ENCODE data around the gene FSD1. TPM values are rescaled to one million over a fixed set of nuclear protein-coding genes. Genes with fewer than 3 reads are reported as not detected.

Gene FSD1
- polyA plus RNA-seq, 1 experiment = 6.8 TPM

GRCh38 chr19:4369888-4370260 is 65.5 kb downstream of the FSD1 start:
- POLR2A ChIA-PET = no interaction called here

GRCh38 chr19:4370418-4371041 is 66.1 kb downstream of the FSD1 start:
- ChIA-PET CTCF (interaction anchor here (1.0 to 1.1 kb wide), 2 partner anchors 15 to 17 kb away, joined by 3 to 4 read pairs; no protein-coding TSS in a partner anchor), POLR2A (interaction anchor here (1.3 kb wide), 1 partner anchor 10 kb away, joined by 3 read pairs; no protein-coding TSS in a partner anchor)
- Histone ChIP-seq H3K27ac (ENCODE audit: low read depth, low read length) (no peak overlapping the region), H3K27me3 (ENCODE audit: control insufficient read depth, insufficient read depth, low read length) (no peaks in the 10 kb centered on the region), H3K9me3 (ENCODE audit: control insufficient read depth, insufficient read depth, low read length) (no peaks in the 10 kb centered on the region; the same call in 1 of the 2 replicates), H3K4me3 (ENCODE audit: low read depth, low read length) (no peak overlapping the region)
- TF ChIP-seq CTCF (IDR thresholded peaks at IDR 0.05; ENCODE audit: low read depth, low read length) = no peak
- DNase-seq (ENCODE audit: low read depth, low spot score) = no peak

More at GRCh38 chr19:4369888-4370260, 65.5 kb downstream of the FSD1 start:
- H3K4me3 ChIP-seq (ENCODE audit: low read depth, low read length) = no peak overlapping the region
- no peak overlapping the region for H3K27ac ChIP-seq (ENCODE audit: low read depth, low read length)
- CTCF ChIA-PET = interaction anchor here (1.0 to 1.1 kb wide), 2 partner anchors 16 to 17 kb away, joined by 3 to 4 read pairs; no protein-coding TSS in a partner anchor
- peak; percentile 48 for TF ChIP-seq CTCF (IDR thresholded peaks at IDR 0.05; ENCODE audit: low read depth, low read length)
- DNase-seq (ENCODE audit: low read depth, low spot score) = no peak
- H3K27me3 ChIP-seq (ENCODE audit: control insufficient read depth, insufficient read depth, low read length) = no peaks in the 10 kb centered on the region
- H3K9me3 ChIP-seq (ENCODE audit: control insufficient read depth, insufficient read depth, low read length) = no peaks in the 10 kb centered on the region; the same call in 1 of the 2 replicates

- ChIA-PET CTCF (interaction anchor here (0.6 to 2.9 kb wide), 2 partner anchors 19 to 104 kb away, joined by 4 to 12 read pairs; no protein-coding TSS in a partner anchor), POLR2A (interaction anchor here (1.3 kb wide), 1 partner anchor 11 kb away, joined by 3 read pairs; no protein-coding TSS in a partner anchor)
- TF ChIP-seq CTCF (IDR thresholded peaks at IDR 0.05; ENCODE audit: low read depth, low read length) = no peak
- no peak for DNase-seq (ENCODE audit: low read depth, low spot score)
- Histone ChIP-seq H3K9me3 (ENCODE audit: control insufficient read depth, insufficient read depth, low read length) (no peaks in the 10 kb centered on the region; the same call in 1 of the 2 replicates), H3K4me3 (ENCODE audit: low read depth, low read length) (no peak overlapping the region), H3K27ac (ENCODE audit: low read depth, low read length) (no peak overlapping the region), H3K27me3 (ENCODE audit: control insufficient read depth, insufficient read depth, low read length) (no peaks in the 10 kb centered on the region)
These were observed 67.1 kb downstream of the FSD1 start for GRCh38 chr19:4371247-4372164.

- POLR2A ChIA-PET = interaction anchor here (1.3 kb wide), 1 partner anchor 12 kb away, joined by 3 read pairs; no protein-coding TSS in a partner anchor
- CTCF ChIA-PET = interaction anchor here (0.6 to 2.9 kb wide), 3 partner anchors 20 to 28 kb away, joined by 3 to 12 read pairs (median 3); partner anchors contain the start of gene SH3GL1
These were observed 68.0 kb downstream of the FSD1 start for GRCh38 chr19:4372165-4373012.

More at GRCh38 chr19:4372165-4373012, 68.0 kb downstream of the FSD1 start:
- no peaks in the 10 kb centered on the region; the same call in 1 of the 2 replicates for H3K9me3 ChIP-seq (ENCODE audit: control insufficient read depth, insufficient read depth, low read length)
- no peak for DNase-seq (ENCODE audit: low read depth, low spot score)
- H3K4me3 ChIP-seq (ENCODE audit: low read depth, low read length) = no peak overlapping the region
- peak overlapping the region; percentile 11 for H3K27ac ChIP-seq (ENCODE audit: low read depth, low read length)
- no peaks in the 10 kb centered on the region for H3K27me3 ChIP-seq (ENCODE audit: control insufficient read depth, insufficient read depth, low read length)
- TF ChIP-seq CTCF (IDR thresholded peaks at IDR 0.05; ENCODE audit: low read depth, low read length) = no peak

All from AG04450 (cell line).